Measurements from ENCODE around the gene LURAP1L.
"Not testable (repeated sequence)": the region's sequence is repeated elsewhere in the genome, so short reads cannot be mapped to it uniquely, and the experiment has no call there.

LURAP1L gene

GRCh38 chr9:12862611-12863410, 88.0 kb downstream of the LURAP1L start:
- DNase-seq, result no peak

- no peak for DNase-seq
Measured at GRCh38 chr9:12863618-12864017, 88.8 kb downstream of the LURAP1L start.

GRCh38 chr9:12865380-12865779, 90.6 kb downstream of the LURAP1L start:
- DNase-seq, result not testable (repeated sequence)
